ENCODE measurements around the gene SPDYE5. TPM values are rescaled to one million over a fixed set of nuclear protein-coding genes. Genes with fewer than 3 reads are reported as not detected.
"Not testable (repeated sequence)": the region's sequence is repeated elsewhere in the genome, so short reads cannot be mapped to it uniquely, and the experiment has no call there.

The SPDYE5 gene
- total RNA-seq = under 1 TPM in 1 of 2 experiments, not detected in 1; 0.14 TPM

- POLR2A ChIA-PET; H3K4me3 Mint-ChIP-seq; H3K4me1 Mint-ChIP-seq; ATAC-seq (ENCODE audit: low read depth); H3K27me3 Mint-ChIP-seq; DNase-seq; H3K36me3 Mint-ChIP-seq; H3K27ac Mint-ChIP-seq; H3K9me3 Mint-ChIP-seq: not testable (repeated sequence)
Observed at GRCh38 chr7:75492020-75492419, at the start of gene SPDYE5. TSS of gene SPDYE5 (plus strand) at chr7:75492320. CDS start at chr7:75494048, 1,728 bp downstream.

GRCh38 chr7:75442465-75443111 is 49.5 kb upstream of the SPDYE5 start:
- POLR2A ChIA-PET, H3K9me3 Mint-ChIP-seq, H3K27me3 Mint-ChIP-seq, H3K4me1 Mint-ChIP-seq: not testable (repeated sequence)
- H3K36me3 Mint-ChIP-seq = peaks cover 14% of the 10 kb centered on the region
- peak; percentile 93 for ATAC-seq (ENCODE audit: low read depth)
- DNase-seq = peak; percentile 63
- H3K4me3 Mint-ChIP-seq = peak overlapping the region; percentile 92
- peak overlapping the region; percentile 88 for H3K27ac Mint-ChIP-seq

- H3K36me3 Mint-ChIP-seq; H3K9me3 Mint-ChIP-seq; H3K27me3 Mint-ChIP-seq; H3K4me3 Mint-ChIP-seq; POLR2A ChIA-PET; H3K27ac Mint-ChIP-seq; DNase-seq; ATAC-seq (ENCODE audit: low read depth); H3K4me1 Mint-ChIP-seq: not testable (repeated sequence)
Observed at GRCh38 chr7:75449946-75450345, 42.2 kb upstream of the SPDYE5 start.

GRCh38 chr7:75452494-75452955 is 39.6 kb upstream of the SPDYE5 start:
- H3K4me1 Mint-ChIP-seq, POLR2A ChIA-PET, H3K9me3 Mint-ChIP-seq, H3K4me3 Mint-ChIP-seq, H3K36me3 Mint-ChIP-seq, DNase-seq, H3K27me3 Mint-ChIP-seq, H3K27ac Mint-ChIP-seq: not testable (repeated sequence)
- peak; percentile 82 for ATAC-seq (ENCODE audit: low read depth)

GRCh38 chr7:75456403-75456802 is 35.7 kb upstream of the SPDYE5 start:
- ATAC-seq (ENCODE audit: low read depth); POLR2A ChIA-PET; H3K4me3 Mint-ChIP-seq; H3K4me1 Mint-ChIP-seq; H3K27me3 Mint-ChIP-seq; H3K9me3 Mint-ChIP-seq; H3K27ac Mint-ChIP-seq; DNase-seq; H3K36me3 Mint-ChIP-seq: not testable (repeated sequence)

GRCh38 chr7:75458034-75458433 is 34.1 kb upstream of the SPDYE5 start:
- H3K27ac Mint-ChIP-seq; H3K27me3 Mint-ChIP-seq; ATAC-seq (ENCODE audit: low read depth); H3K9me3 Mint-ChIP-seq; H3K36me3 Mint-ChIP-seq; POLR2A ChIA-PET; DNase-seq; H3K4me1 Mint-ChIP-seq; H3K4me3 Mint-ChIP-seq: not testable (repeated sequence)

GRCh38 chr7:75460541-75460940 is 31.6 kb upstream of the SPDYE5 start:
- H3K9me3 Mint-ChIP-seq; H3K4me1 Mint-ChIP-seq; POLR2A ChIA-PET; H3K27me3 Mint-ChIP-seq; ATAC-seq (ENCODE audit: low read depth); H3K27ac Mint-ChIP-seq; DNase-seq; H3K4me3 Mint-ChIP-seq; H3K36me3 Mint-ChIP-seq: not testable (repeated sequence)

- H3K36me3 Mint-ChIP-seq = peaks cover 43% of the 10 kb centered on the region
- DNase-seq; H3K27me3 Mint-ChIP-seq; H3K9me3 Mint-ChIP-seq; ATAC-seq (ENCODE audit: low read depth); POLR2A ChIA-PET; H3K4me3 Mint-ChIP-seq; H3K27ac Mint-ChIP-seq; H3K4me1 Mint-ChIP-seq: not testable (repeated sequence)
Observed at GRCh38 chr7:75470166-75470565, 22.0 kb upstream of the SPDYE5 start.

GRCh38 chr7:75477457-75477856 is 14.7 kb upstream of the SPDYE5 start:
- H3K36me3 Mint-ChIP-seq = peaks cover 11% of the 10 kb centered on the region
- H3K9me3 Mint-ChIP-seq; DNase-seq; H3K27ac Mint-ChIP-seq; H3K27me3 Mint-ChIP-seq; POLR2A ChIA-PET; H3K4me3 Mint-ChIP-seq; ATAC-seq (ENCODE audit: low read depth); H3K4me1 Mint-ChIP-seq: not testable (repeated sequence)

- not testable (repeated sequence) for H3K36me3 Mint-ChIP-seq
Observed at GRCh38 chr7:75480313-75480712, 11.8 kb upstream of the SPDYE5 start.

GRCh38 chr7:75485355-75485978 is 6.7 kb upstream of the SPDYE5 start:
- POLR2A ChIA-PET; H3K9me3 Mint-ChIP-seq; H3K4me1 Mint-ChIP-seq; H3K27me3 Mint-ChIP-seq; H3K36me3 Mint-ChIP-seq; ATAC-seq (ENCODE audit: low read depth): not testable (repeated sequence)
- peak overlapping the region; percentile 77 for H3K27ac Mint-ChIP-seq
- peak; percentile 49 for DNase-seq
- peak overlapping the region; percentile 91 for H3K4me3 Mint-ChIP-seq

More at GRCh38 chr7:75480313-75480712, 11.8 kb upstream of the SPDYE5 start:
- H3K27me3 Mint-ChIP-seq; H3K4me3 Mint-ChIP-seq; POLR2A ChIA-PET; DNase-seq; ATAC-seq (ENCODE audit: low read depth); H3K4me1 Mint-ChIP-seq; H3K27ac Mint-ChIP-seq; H3K9me3 Mint-ChIP-seq: not testable (repeated sequence)

- H3K9me3 Mint-ChIP-seq, H3K36me3 Mint-ChIP-seq, H3K27me3 Mint-ChIP-seq, H3K4me1 Mint-ChIP-seq: not testable (repeated sequence)
- Mint-ChIP-seq H3K27ac (peak within 1 kb of the TSS; percentile 77), H3K4me3 (peak within 1 kb of the TSS; percentile 91)
- POLR2A ChIA-PET = interaction anchor here (0.6 kb wide), 1 partner anchor 241 kb away, joined by 4 read pairs; no protein-coding TSS in a partner anchor
- ATAC-seq (ENCODE audit: low read depth) (peak; percentile 100), DNase-seq (peak; percentile 84)
Observed at GRCh38 chr7:75485979-75486643, 6.0 kb upstream of the SPDYE5 start, which contains the start of gene POM121C. TSS of gene POM121C (minus strand) at chr7:75486299. CDS start at chr7:75441496, 44,803 bp downstream.

GRCh38 chr7:75509033-75509432 is 16.9 kb downstream of the SPDYE5 start:
- H3K27ac Mint-ChIP-seq; H3K27me3 Mint-ChIP-seq; H3K36me3 Mint-ChIP-seq; DNase-seq; H3K9me3 Mint-ChIP-seq; ATAC-seq (ENCODE audit: low read depth); H3K4me3 Mint-ChIP-seq; H3K4me1 Mint-ChIP-seq; POLR2A ChIA-PET: not testable (repeated sequence)

GRCh38 chr7:75518842-75519241 is 26.7 kb downstream of the SPDYE5 start:
- H3K9me3 Mint-ChIP-seq; ATAC-seq (ENCODE audit: low read depth); H3K27me3 Mint-ChIP-seq; DNase-seq; POLR2A ChIA-PET; H3K4me3 Mint-ChIP-seq; H3K27ac Mint-ChIP-seq: not testable (repeated sequence)
- Mint-ChIP-seq H3K36me3 (peaks cover 43% of the 10 kb centered on the region), H3K4me1 (peaks cover 12% of the 10 kb centered on the region)

All from activated naive CD8-positive, alpha-beta T cell treated with anti-CD3 and anti-CD28 coated beads, Interleukin-2, amount 10 ng/mL, durations not matched to agents 7 days and 5 days (primary cell).